Activated CD4-positive, alpha-beta T cell treated with anti-CD3 and anti-CD28 coated beads for 36 hours (primary cell): ENCODE results near the gene ABL1. TPM values are rescaled to one million over a fixed set of nuclear protein-coding genes. Genes with fewer than 3 reads are reported as not detected.

Experiments
- ATAC-seq: fragments of 200-7000 bp; cut with Tn5 transposase; one replicate; pipeline ENCODE4 v1.10.0; 2021; ENCODE audit warnings: mild to moderate bottlenecking, moderate library complexity
- CTCF ChIA-PET: fragments of 350-600 bp; sonication (Branson Sonifier 250); formaldehyde crosslinking; loops from one replicate; lab custom pipeline; 2021; ENCODE audit warnings: antibody characterized with exemption; lab: Charles Lee
- POLR2A ChIA-PET: fragments of 350-600 bp; sonication (Branson Sonifier 250); formaldehyde crosslinking; loops from one replicate; lab custom pipeline; 2021; ENCODE audit warnings: antibody characterized with exemption, inconsistent platforms; lab: Charles Lee
- DNase-seq: peaks from one replicate; pipeline ENCODE4 v3.0.0-alpha.2; 2020
- H3K27ac Mint-ChIP-seq: one replicate; pipeline ENCODE4 v1.8.0; 2021; ENCODE audit warnings: mixed read lengths
- H3K27me3 Mint-ChIP-seq: one replicate; pipeline ENCODE4 v1.8.0; 2021; ENCODE audit warnings: mixed read lengths
- H3K36me3 Mint-ChIP-seq: one replicate; pipeline ENCODE4 v1.8.0; 2021; ENCODE audit warnings: low read depth, mixed read lengths
- H3K4me1 Mint-ChIP-seq: one replicate; pipeline ENCODE4 v1.8.0; 2021; ENCODE audit warnings: mixed read lengths
- H3K4me3 Mint-ChIP-seq: one replicate; pipeline ENCODE4 v1.8.0; 2021; ENCODE audit warnings: mild to moderate bottlenecking, moderate library complexity, mixed read lengths
- H3K9me3 Mint-ChIP-seq: one replicate; pipeline ENCODE4 v1.8.0; 2021; ENCODE audit warnings: low read depth, mixed read lengths
- intact Hi-C, 2 experiments: fragments of 100-400 bp; cut with DNase I in 1 of 2; cut with micrococcal nuclease in 1 of 2; formaldehyde crosslinking; loops; one replicate each; pipeline versions ENCODE4 v1.14.2 to v1.15.1; 2022 to 2024; cut with DNase I, micrococcal nuclease
- total RNA-seq, 2 experiments: library from RNA; stranded (reverse); gene quantifications; one replicate each; pipeline ENCODE4 v1.2.3, GENCODE V29; 2021

The ABL1 gene
- total RNA-seq, 2 experiments from 2014 or later = 31.8 to 32.3 TPM

DNA sequence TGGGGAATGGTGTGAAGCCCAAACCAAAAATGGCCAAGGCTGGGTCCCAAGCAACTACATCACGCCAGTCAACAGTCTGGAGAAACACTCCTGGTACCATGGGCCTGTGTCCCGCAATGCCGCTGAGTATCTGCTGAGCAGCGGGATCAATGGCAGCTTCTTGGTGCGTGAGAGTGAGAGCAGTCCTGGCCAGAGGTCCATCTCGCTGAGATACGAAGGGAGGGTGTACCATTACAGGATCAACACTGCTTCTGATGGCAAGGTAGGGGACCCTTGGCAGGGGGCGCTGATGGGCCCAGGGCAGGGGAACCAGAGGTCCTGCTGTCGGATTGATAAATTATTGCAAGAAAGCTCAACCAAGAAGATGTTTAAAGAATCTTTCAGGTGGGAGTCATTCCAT lies 19.8 kb downstream of the ABL1 start:
- Mint-ChIP-seq H3K27me3 (no peaks in the 10 kb centered on the region), H3K27ac (no peak overlapping the region), H3K4me1 (peaks cover 2% of the 10 kb centered on the region), H3K9me3 (no peaks in the 10 kb centered on the region), H3K36me3 (no peaks in the 10 kb centered on the region), H3K4me3 (no peak overlapping the region)
- ATAC-seq = no peak
- no peak for DNase-seq
- POLR2A ChIA-PET = no interaction called here
- intact Hi-C loops = no loop called here
- CTCF ChIA-PET = interaction anchor here (0.6 to 1.4 kb wide), 3 partner anchors 11 to 15 kb away, joined by 3 to 11 read pairs (median 3); no protein-coding TSS in a partner anchor

DNA sequence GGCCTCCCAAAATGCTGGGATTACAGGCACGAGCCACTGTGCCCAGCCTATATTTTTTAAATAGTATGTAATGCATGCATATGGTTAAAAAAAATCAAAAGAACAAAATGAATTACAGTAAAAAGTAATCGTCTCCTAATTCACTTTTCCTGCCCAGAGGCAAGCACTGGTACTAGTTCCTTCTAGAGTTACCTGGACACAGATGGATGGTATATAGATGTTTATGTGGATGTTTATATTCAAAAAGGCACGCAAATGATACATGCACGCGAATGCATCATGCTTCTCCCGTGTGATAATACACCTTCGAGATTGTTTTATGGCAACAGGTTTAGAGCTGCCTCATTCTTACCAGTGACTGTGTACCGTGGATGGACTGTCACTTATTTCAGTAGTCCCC lies 21.4 kb downstream of the ABL1 start:
- CTCF ChIA-PET = interaction anchor here (0.6 kb wide), 1 partner anchor 904 kb away, joined by 4 read pairs; no protein-coding TSS in a partner anchor
- Mint-ChIP-seq H3K4me1 (no peaks in the 10 kb centered on the region), H3K27me3 (no peaks in the 10 kb centered on the region), H3K9me3 (no peaks in the 10 kb centered on the region), H3K36me3 (no peaks in the 10 kb centered on the region), H3K4me3 (no peak overlapping the region), H3K27ac (no peak overlapping the region)
- POLR2A ChIA-PET = no interaction called here
- DNase-seq = no peak
- intact Hi-C loops = no loop called here
- no peak for ATAC-seq

DNA sequence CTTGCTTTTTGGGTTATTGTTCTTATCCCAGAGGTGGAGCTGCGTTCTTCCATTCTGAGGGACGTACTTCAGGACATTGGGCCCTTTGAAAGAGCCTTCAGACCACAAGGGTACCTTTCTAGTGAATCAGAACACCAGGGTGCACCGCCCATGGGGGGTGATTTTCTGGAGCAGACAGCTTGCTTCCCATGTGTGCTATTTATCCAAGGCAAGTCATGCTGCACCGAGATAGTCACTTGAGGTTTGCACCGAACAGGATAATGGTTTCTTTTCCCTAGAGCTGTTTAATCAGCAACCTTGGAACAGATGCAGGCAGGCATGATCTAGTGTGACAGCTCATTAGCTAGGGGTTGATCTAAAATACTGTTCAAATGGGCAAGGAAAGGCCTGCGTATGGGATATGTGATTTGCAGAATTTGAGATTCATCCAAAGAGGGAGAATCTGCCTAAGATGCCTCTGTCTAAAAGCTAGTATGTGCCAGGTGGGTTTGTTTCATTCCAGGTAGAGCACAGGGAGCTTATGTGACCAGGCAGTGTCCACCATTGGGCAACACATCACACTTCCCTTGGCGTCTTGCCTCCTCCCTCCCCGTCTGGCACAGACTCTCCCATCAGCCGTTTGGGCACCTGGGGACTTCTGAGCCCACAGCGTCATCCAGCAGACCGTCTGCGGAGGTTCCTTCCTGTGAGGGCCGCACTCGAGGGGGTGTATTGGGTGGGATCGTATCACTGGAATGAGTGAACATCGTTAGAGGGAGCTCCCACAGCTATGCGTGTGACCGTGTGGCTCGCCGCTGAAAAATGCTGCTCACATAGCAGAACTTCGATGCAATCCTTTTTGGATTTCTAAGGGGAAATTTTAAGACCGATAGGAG lies 23.0 kb downstream of the ABL1 start:
- ATAC-seq = no peak
- H3K4me1 Mint-ChIP-seq = no peaks in the 10 kb centered on the region
- no peaks in the 10 kb centered on the region for H3K9me3 Mint-ChIP-seq
- H3K27ac Mint-ChIP-seq = no peak overlapping the region
- POLR2A ChIA-PET = interaction anchor here (0.6 kb wide), 2 partner anchors 24 to 102 kb away, joined by 3 read pairs; no protein-coding TSS in a partner anchor
- no peaks in the 10 kb centered on the region for H3K36me3 Mint-ChIP-seq
- CTCF ChIA-PET = interaction anchor here (0.6 to 1.2 kb wide), 5 partner anchors 8 to 157 kb away, joined by 3 to 9 read pairs (median 3); no protein-coding TSS in a partner anchor
- intact Hi-C loops = no loop called here
- H3K4me3 Mint-ChIP-seq = no peak overlapping the region
- DNase-seq = no peak
- H3K27me3 Mint-ChIP-seq = no peaks in the 10 kb centered on the region

DNA sequence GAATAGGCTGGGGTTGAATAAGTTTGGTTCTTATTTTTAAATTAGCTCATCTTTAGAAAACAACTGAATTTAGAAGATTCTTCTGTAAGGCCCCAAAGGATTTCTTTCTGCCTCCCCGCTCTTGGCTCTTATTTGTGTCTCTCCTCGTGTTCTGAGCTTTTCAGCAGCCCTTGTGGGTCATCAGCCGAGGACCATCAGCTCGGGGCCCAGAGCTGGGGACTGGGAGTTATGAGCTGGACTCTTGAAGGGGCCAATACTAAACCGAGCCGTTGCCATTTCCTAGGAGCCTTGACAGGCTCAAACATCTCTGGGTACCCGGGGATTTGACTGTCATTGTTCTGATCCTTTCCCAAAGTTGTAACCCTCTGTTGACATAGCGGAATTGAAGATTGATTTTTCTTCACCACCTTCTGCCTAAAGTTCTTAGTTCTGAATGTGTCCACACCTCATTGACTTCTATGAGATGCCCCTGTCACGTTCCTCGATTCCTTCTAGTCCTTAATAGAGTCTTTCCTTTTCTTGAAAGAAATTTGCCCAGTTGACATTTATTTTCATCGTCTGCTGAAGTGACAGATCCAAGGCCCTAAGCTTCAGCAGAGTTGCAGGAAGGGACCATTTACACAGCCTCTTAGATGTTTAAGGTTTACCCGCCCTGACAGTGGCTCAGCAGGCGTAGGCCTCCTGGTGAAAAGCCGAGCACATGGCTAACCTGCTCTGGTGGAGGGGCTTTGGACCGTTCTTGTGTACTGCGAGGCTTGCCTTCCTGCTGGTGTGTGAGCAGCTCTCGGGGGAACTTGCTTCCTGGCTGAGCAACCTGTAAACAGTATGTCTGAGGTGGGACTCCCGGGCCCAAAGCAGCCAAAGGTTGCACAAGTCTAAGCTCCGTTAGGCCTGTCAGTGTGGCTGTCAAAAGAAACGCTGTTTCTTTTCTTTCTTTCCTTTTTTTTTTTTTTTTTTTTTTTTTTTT lies 24.0 kb downstream of the ABL1 start:
- CTCF ChIA-PET = interaction anchor here (1.0 to 1.2 kb wide), 3 partner anchors 8 to 158 kb away, joined by 3 to 9 read pairs (median 5); no protein-coding TSS in a partner anchor
- H3K9me3 Mint-ChIP-seq = no peaks in the 10 kb centered on the region
- no peaks in the 10 kb centered on the region for H3K36me3 Mint-ChIP-seq
- no peak for ATAC-seq
- POLR2A ChIA-PET = interaction anchor here (0.6 kb wide), 2 partner anchors 25 to 103 kb away, joined by 3 read pairs; no protein-coding TSS in a partner anchor
- H3K4me3 Mint-ChIP-seq = no peak overlapping the region
- H3K27ac Mint-ChIP-seq = no peak overlapping the region
- no peak for DNase-seq
- no peaks in the 10 kb centered on the region for H3K4me1 Mint-ChIP-seq
- intact Hi-C loops = no loop called here
- H3K27me3 Mint-ChIP-seq = no peaks in the 10 kb centered on the region

DNA sequence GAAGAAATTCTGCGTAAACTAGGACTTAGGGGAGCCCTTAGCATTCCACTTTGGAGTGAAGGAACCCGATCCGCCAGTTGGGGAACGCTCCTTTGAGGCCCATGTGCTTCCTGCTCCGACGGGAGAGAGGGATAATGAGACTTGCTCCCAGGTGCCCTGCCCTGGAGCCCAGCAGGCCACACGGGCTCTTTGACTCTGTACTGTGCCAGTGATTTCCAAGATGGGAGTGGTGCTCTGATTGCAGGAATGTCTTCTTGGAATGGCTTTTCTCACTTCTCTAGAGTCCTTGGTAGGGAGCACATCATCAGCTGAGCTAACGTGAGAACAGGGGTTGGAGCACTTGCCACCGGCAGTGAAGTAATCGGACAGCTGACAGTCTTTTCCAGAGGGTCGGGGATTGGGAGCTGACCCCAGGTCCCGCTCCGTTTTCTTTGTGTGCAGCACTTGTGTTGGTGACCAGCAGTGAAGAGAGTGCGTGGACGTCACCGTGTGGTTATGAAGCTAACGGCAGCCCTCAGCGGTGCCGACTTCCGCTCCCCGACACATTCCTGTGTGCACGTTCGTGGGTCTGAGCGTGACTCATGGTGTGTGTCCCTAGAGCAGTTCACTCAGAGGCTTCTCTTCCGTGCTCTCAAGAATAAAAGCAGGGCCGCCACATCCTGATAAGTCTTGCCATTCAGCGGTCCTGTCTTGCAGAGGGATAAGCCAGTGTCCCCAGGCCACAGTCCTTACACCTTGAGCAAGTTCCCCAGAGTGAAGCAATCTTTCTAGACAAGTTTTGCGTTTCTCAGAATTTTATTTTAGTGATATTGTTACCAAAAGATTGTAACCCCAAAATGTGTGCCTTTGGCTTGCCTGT lies 25.6 kb downstream of the ABL1 start:
- CTCF ChIA-PET = no interaction called here
- Mint-ChIP-seq H3K27ac (no peak overlapping the region), H3K9me3 (no peaks in the 10 kb centered on the region), H3K4me3 (no peak overlapping the region), H3K4me1 (no peaks in the 10 kb centered on the region), H3K27me3 (no peaks in the 10 kb centered on the region), H3K36me3 (no peaks in the 10 kb centered on the region)
- ATAC-seq (no peak), DNase-seq (no peak)
- intact Hi-C loops = loop anchor here in 1 of 2 experiments (10.0 kb wide), 1 partner anchor 396 kb away; no protein-coding TSS in a partner anchor
- POLR2A ChIA-PET = no interaction called here

DNA sequence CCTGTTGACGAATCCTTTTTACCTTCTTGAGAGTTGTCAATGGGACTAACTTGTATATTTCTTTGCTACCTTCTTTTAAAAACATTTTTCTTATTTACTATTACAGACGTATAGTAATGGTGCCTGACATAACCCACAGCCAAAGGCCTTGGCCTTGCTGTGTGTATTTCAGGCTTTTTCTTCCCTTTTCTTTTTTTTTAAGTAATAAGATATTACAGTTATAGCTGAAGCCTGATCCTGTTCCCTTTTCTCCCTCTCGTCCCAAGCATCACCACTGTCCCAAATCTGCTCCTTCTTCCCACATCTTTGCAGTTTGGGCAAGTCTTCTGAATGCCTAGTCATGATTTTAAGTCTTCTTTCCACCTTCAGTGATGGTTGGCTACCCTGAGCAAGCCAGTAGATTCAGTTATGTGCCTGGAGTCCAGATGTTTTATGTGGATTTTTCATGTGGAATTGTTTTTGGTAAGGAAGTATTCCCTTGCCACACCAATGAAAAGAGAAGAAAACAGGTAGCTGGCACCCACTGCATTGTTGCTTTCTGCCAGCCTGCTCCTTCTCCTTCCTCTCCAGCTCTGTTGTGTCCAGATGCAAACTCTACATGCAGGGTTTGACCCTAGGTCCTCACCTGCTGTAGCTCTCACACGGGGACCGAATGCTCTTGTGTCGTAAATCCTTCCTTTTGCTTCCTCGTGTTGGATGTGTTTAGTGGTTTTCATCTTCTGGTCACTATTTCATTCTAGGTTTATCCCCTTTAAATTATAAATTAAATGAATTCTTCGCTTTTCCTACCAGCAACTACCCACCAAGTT lies 26.5 kb downstream of the ABL1 start:
- DNase-seq (no peak), ATAC-seq (no peak)
- CTCF ChIA-PET = interaction anchor here (0.8 to 6.7 kb wide), 7 partner anchors 9 to 160 kb away, joined by 3 to 60 read pairs (median 5); no protein-coding TSS in a partner anchor
- Mint-ChIP-seq H3K4me1 (peaks cover 2% of the 10 kb centered on the region), H3K9me3 (no peaks in the 10 kb centered on the region), H3K36me3 (peaks cover 2% of the 10 kb centered on the region), H3K27ac (no peak overlapping the region), H3K27me3 (no peaks in the 10 kb centered on the region), H3K4me3 (no peak overlapping the region)
- intact Hi-C loops = loop anchor here in 1 of 2 experiments (10.0 kb wide), 1 partner anchor 397 kb away; no protein-coding TSS in a partner anchor
- POLR2A ChIA-PET = interaction anchor here (0.6 kb wide), 1 partner anchor 99 kb away, joined by 4 read pairs; no protein-coding TSS in a partner anchor

DNA sequence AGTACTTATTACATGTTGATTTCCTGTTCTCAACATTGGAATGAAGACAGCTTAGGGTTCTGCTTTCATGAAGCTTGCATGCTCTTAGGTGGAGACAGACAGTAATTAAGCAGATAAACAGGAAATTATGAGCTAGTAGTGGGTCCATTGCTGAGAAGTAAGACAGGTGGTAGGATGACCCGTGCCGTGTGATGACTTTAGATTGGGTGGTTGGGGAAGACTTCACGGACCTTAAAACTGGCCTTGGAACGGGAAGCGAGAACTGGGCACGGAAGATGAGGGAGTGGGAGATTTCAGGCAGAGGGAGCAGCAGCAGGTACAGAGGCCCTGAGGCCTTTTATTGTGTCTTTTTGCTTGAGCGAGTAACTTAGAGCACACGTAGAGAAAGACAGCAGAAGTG lies 27.2 kb downstream of the ABL1 start:
- H3K4me1 Mint-ChIP-seq = peaks cover 2% of the 10 kb centered on the region
- H3K27me3 Mint-ChIP-seq = no peaks in the 10 kb centered on the region
- ChIA-PET CTCF (interaction anchor here (0.6 to 6.7 kb wide), 8 partner anchors 9 to 161 kb away, joined by 3 to 60 read pairs (median 4); no protein-coding TSS in a partner anchor), POLR2A (interaction anchor here (0.6 kb wide), 1 partner anchor 98 kb away, joined by 4 read pairs; no protein-coding TSS in a partner anchor)
- H3K4me3 Mint-ChIP-seq = no peak overlapping the region
- H3K36me3 Mint-ChIP-seq = peaks cover 2% of the 10 kb centered on the region
- H3K27ac Mint-ChIP-seq = no peak overlapping the region
- intact Hi-C loops = loop anchor here in 1 of 2 experiments (10.0 kb wide), 1 partner anchor 397 kb away; no protein-coding TSS in a partner anchor
- DNase-seq = no peak
- H3K9me3 Mint-ChIP-seq = no peaks in the 10 kb centered on the region
- no peak for ATAC-seq

DNA sequence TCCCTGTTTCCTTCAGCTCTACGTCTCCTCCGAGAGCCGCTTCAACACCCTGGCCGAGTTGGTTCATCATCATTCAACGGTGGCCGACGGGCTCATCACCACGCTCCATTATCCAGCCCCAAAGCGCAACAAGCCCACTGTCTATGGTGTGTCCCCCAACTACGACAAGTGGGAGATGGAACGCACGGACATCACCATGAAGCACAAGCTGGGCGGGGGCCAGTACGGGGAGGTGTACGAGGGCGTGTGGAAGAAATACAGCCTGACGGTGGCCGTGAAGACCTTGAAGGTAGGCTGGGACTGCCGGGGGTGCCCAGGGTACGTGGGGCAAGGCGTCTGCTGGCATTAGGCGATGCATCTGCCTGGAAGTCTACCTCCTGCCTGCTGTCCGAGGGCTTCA lies 27.7 kb downstream of the ABL1 start:
- ATAC-seq = no peak
- Mint-ChIP-seq H3K36me3 (peaks cover 2% of the 10 kb centered on the region), H3K4me1 (peaks cover 2% of the 10 kb centered on the region)

DNA sequence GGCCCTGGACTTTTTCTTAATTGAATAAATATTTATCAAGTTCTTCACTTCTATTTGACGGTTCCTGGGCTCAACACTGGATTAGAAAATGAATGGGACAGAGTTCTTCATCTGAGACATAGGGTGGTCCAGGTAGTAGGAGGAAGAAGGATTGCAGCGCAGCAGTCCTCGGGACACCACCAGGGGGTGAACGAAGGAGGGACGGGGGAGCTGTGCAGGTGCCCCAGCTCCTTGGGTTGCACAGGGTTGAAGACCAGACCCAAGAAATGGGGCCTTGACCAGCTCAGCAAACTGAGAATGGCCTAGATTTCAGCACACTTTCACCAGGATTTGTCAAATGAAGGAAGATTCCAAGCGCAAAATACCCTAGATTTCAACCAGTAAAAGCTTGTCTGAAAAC lies 29.5 kb downstream of the ABL1 start:
- H3K27me3 Mint-ChIP-seq = no peaks in the 10 kb centered on the region
- H3K36me3 Mint-ChIP-seq = peaks cover 2% of the 10 kb centered on the region
- no peak for ATAC-seq
- H3K4me3 Mint-ChIP-seq = no peak overlapping the region
- POLR2A ChIA-PET = interaction anchor here (0.6 kb wide), 1 partner anchor 10 kb away, joined by 7 read pairs; no protein-coding TSS in a partner anchor
- peaks cover 2% of the 10 kb centered on the region for H3K4me1 Mint-ChIP-seq
- intact Hi-C loops = loop anchor here in 1 of 2 experiments (10.0 kb wide), 1 partner anchor 400 kb away; no protein-coding TSS in a partner anchor
- H3K27ac Mint-ChIP-seq = no peak overlapping the region
- DNase-seq = no peak
- CTCF ChIA-PET = interaction anchor here (0.7 to 6.7 kb wide), 14 partner anchors 18 to 447 kb away, joined by 3 to 60 read pairs (median 5); no protein-coding TSS in a partner anchor
- no peaks in the 10 kb centered on the region for H3K9me3 Mint-ChIP-seq

More for the DNA sequence above, 27.7 kb downstream of the ABL1 start:
- intact Hi-C loops = loop anchor here (1.0 to 10.0 kb wide), 3 partner anchors 91 to 398 kb away; no protein-coding TSS in a partner anchor
- CTCF ChIA-PET = interaction anchor here (0.6 to 6.7 kb wide), 11 partner anchors 10 to 164 kb away, joined by 3 to 60 read pairs (median 4); no protein-coding TSS in a partner anchor
- no peak overlapping the region for H3K27ac Mint-ChIP-seq
- no peaks in the 10 kb centered on the region for H3K9me3 Mint-ChIP-seq
- no peaks in the 10 kb centered on the region for H3K27me3 Mint-ChIP-seq
- POLR2A ChIA-PET = no interaction called here
- no peak for DNase-seq
- no peak overlapping the region for H3K4me3 Mint-ChIP-seq
